GDM1 (cell line): ENCODE data around the gene RAD18.

ENCODE experiments used
- DNase-seq: peaks from one replicate; lab custom pipeline; 2025; lab: John Stamatoyannopoulos, UW

The RAD18 gene

DNA sequence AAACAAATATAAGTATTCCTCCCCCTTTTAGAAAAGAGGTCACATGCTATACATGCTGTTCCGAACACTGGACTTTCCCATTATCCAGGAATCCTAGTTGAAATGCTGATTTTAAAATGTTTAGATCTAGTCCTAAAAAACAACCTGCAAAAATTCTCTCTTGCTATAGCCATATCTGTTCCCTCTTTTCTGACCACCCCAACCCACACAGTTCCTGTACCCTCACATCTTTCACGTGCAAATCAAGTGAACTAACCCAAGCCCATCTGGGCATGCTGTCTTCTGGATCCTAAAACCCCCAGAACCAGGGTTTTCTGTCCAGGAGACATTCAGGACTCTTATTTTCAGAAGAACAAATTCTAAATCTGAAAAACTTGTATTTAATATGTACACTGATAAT lies 67.4 kb downstream of the RAD18 start:
- DNase-seq = no peak

GRCh38 chr3:8893001-8893400 lies 70.3 kb downstream of the RAD18 start:
- no peak for DNase-seq

- no peak for DNase-seq
These were observed 71.5 kb downstream of the RAD18 start for GRCh38 chr3:8891774-8892173.

DNA sequence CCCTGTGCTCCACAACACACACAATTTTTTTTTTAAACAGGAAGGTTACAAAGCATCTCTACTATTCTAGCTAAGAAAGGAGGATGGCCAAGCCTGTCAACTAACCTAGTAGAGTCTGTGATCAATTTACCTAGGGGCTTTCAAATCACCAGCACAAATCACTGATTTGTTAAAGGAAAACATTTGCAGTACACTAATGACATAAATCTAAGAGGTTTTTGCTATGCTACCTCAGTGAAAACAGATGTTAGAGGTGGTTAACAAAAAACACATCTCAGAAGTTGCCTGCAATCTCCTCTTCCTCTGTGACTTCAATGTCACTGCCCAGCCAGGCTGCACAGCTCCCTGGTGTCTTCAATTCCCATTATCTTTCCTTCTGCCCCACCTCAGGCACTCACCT lies 72.0 kb downstream of the RAD18 start:
- DNase-seq = no peak

GRCh38 chr3:8888301-8888915 lies 74.9 kb downstream of the RAD18 start:
- DNase-seq = no peak

GRCh38 chr3:8887435-8888300 lies 75.6 kb downstream of the RAD18 start:
- DNase-seq = no peak

DNA sequence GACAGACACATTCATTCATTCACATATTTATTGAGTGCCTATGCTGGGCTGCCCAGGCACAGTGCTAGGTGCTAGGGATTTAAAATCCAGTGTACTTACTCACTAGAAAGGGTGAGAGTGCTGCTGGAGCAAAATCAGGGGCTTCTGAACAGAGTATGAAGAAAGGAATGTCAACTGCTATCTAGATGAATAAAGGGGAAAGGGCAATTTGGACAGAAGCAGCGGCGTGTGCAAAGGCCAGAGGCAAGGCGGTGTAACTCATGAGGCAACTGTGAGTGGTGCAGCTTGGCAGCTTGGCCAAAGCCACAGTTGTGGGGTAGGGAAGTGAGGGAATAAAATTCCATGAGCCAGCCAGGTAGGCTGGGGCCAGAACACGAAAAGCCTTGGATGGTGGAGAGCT lies 76.7 kb downstream of the RAD18 start:
- DNase-seq = no peak

GRCh38 chr3:8885536-8886316 lies 77.5 kb downstream of the RAD18 start:
- no peak for DNase-seq

- no peak for DNase-seq
These were observed 78.5 kb downstream of the RAD18 start for GRCh38 chr3:8884630-8885290.

DNA sequence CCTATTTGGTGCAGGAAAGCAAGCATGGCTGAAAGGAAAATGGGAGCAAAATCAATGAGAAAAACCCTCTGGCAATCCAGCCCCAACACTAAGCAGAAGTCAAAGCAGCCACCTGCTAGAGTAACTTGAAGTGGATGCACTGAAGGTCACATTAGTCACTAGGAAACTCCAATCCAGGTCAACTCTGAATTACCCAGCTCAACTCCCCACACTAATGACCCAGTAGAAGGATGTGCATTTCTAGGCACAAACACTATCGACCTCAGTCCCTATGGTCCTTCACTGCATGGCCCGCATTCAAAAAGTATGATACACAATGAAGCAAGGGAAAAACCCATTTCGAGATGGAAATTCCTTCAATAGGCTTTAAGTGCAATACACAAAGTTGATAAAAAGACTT lies 80.6 kb downstream of the RAD18 start:
- no peak for DNase-seq

DNA sequence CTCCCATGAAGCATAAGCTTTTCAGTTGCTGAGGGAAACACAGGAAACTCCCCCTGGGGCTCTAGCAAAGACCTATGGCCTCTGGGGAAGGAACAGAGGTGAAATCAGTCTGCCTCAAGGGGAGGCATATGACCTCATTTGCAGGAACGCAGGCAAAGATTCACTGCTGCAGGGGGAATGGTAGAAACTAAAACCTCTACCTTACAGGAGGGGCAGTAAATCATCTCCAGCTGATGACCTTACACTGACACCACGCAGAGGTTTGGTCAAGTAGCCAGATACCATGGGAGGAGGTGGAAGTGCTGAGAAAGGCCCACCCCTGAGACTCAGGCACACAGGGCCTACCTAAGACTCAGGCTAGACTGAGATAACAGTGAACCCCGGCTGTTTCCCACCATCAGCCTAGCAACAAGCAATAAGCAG lies 81.1 kb downstream of the RAD18 start:
- no peak for DNase-seq

DNA sequence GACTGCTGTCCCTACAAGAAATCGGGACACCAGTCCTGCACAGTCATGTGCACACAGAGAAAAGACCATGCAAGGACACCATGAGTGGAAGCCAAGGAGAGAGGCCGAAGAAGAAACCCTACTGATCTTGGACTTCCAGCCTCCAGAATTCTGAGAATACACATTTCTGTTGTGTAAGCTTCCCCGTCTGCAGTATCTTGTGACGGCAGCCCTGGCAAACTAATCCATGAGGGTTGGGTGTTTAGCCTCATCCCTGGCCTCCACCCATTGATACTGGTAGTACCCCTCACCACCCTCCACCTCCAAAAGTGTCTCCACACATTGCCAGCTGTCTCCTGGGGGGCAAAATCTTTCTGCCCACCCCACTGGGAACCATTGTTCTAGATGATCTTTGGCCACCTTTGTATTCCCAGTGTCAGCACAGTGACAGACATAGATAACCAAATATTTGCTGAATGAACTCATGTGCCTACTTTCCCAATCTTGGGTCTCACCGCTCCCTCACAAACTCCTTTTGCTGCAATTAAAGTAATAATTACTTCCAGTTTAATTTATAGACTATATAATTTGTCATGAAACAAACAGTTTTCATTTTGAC lies 83.8 kb downstream of the RAD18 start:
- DNase-seq = no peak

GRCh38 chr3:8875836-8876235 lies 87.4 kb downstream of the RAD18 start:
- no peak for DNase-seq

- no peak for DNase-seq
These were observed 89.5 kb downstream of the RAD18 start for GRCh38 chr3:8873740-8874139.

DNA sequence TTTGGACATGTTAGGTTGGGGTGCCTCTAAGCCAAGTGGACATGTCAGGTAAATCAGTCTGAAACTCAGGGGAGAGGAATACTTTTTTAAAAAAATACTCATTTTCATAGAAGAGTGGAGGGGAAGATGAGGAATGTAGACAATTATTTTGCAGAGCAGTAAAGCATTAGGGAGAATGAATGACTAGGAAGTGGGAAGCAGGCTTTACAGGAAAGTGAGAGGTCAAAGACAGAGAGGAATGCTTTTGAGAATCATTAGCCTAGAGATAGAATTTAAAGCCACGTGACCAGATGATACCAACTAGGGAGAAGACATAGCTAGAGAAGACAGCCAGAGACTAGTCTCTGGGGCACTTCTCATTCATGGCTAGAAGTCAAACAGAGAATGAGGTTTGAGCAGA lies 91.0 kb downstream of the RAD18 start:
- DNase-seq = no peak

GRCh38 chr3:8871306-8871705 lies 92.0 kb downstream of the RAD18 start:
- no peak for DNase-seq

- DNase-seq = no peak
These were observed 93.1 kb downstream of the RAD18 start for GRCh38 chr3:8870134-8870533.

GRCh38 chr3:8869613-8870012 lies 93.7 kb downstream of the RAD18 start:
- DNase-seq = no peak

DNA sequence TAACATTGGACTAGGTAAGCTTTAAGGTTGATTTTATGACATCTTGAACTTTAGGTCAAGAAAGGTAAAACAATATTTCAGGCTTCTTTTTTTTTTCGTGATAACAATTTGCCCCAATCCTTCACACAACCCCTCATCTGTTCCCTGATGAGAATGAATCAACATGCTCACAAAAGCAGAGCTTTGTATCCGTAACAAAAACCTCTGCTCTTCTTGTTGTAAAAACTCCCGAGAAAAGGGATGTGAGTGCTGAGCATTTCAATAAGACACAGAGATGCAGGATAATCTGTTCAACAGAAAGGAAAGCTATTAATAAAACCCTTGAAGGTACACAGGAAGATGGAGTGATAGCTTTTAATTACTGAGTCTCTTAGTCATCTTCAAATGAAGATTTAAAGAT lies 94.3 kb downstream of the RAD18 start:
- DNase-seq = no peak

GRCh38 chr3:8867646-8868045 lies 95.6 kb downstream of the RAD18 start:
- no peak for DNase-seq

GRCh38 chr3:8865697-8866096 lies 97.6 kb downstream of the RAD18 start:
- DNase-seq = no peak
